ENCODE measurements around the gene KLHL24.
"Not testable (repeated sequence)": the region's sequence is repeated elsewhere in the genome, so short reads cannot be mapped to it uniquely, and the experiment has no call there.

KLHL24 gene

DNA sequence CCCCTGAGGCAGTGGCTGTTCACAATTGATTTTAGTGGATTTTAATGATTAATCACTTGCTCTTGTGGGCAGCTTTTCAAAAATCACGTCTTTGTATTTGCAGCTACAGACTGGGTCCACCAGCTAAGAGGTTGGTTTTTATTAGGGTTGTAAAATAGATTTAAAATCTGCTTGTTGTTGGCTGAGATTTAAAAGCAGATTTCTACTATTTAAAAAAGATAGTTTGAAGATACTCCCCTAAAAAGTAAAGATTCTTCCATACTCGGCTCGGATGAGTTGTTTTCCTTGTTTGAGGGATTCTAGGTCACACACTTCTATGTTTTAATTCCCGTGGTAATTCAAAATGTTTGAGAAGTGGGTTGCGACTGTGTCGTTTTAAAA lies 1.7 kb downstream of the KLHL24 start:
- no peaks in the 10 kb centered on the region for H3K36me3 ChIP-seq (ENCODE audit: control insufficient read depth in 2 of 2, insufficient read depth in 1 of 2, low read length in 2 of 2)
- H3K4me1 ChIP-seq (ENCODE audit: control insufficient read depth, insufficient read depth, low read length): peaks cover 5% of the 10 kb centered on the region; the same call in 1 of the 2 replicates
- H3K9me3 ChIP-seq (ENCODE audit: control insufficient read depth, insufficient read depth, low read depth, low read length): no peaks in the 10 kb centered on the region
- peak overlapping the region; percentile 82 for H3K27ac ChIP-seq (ENCODE audit: extremely low read depth, low read depth, low read length)
- no peak for TF ChIP-seq ZNF501 (tag by site-specific recombination; IDR thresholded peaks at IDR 0.05)
- TF ChIP-seq ZNF626 (tag by site-specific recombination; IDR thresholded peaks at IDR 0.05): no peak
- TF ChIP-seq ZBTB17 (tag by site-specific recombination; IDR thresholded peaks at IDR 0.05): 0 out of 2 replicates have a peak, but pooled peaks have one; percentile 3
- TF ChIP-seq ZNF530 (tag by site-specific recombination; IDR thresholded peaks at IDR 0.05; ENCODE audit: low read depth): no peak
- no peak for TF ChIP-seq SP3 (tag by site-specific recombination; IDR thresholded peaks at IDR 0.05)
- TF ChIP-seq ZNF776 (tag by site-specific recombination; IDR thresholded peaks at IDR 0.05; ENCODE audit: borderline replicate concordance): no peak
- TF ChIP-seq, protein P1, sequence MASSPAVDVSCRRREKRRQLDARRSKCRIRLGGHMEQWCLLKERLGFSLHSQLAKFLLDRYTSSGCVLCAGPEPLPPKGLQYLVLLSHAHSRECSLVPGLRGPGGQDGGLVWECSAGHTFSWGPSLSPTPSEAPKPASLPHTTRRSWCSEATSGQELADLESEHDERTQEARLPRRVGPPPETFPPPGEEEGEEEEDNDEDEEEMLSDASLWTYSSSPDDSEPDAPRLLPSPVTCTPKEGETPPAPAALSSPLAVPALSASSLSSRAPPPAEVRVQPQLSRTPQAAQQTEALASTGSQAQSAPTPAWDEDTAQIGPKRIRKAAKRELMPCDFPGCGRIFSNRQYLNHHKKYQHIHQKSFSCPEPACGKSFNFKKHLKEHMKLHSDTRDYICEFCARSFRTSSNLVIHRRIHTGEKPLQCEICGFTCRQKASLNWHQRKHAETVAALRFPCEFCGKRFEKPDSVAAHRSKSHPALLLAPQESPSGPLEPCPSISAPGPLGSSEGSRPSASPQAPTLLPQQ (tag by site-specific recombination; IDR thresholded peaks at IDR 0.05): peak; percentile 42; the same call in 1 of the 2 replicates
- no peak for TF ChIP-seq ZNF433 (tag by site-specific recombination; IDR thresholded peaks at IDR 0.05; ENCODE audit: low read depth)
- TF ChIP-seq ZNF354C (tag by site-specific recombination; IDR thresholded peaks at IDR 0.05; ENCODE audit: borderline replicate concordance, low read depth): no peak
- no peak for TF ChIP-seq ZNF394 (tag by site-specific recombination; IDR thresholded peaks at IDR 0.05; ENCODE audit: borderline replicate concordance)
- no peak for TF ChIP-seq ZNF416 (tag by site-specific recombination; IDR thresholded peaks at IDR 0.05)
- TF ChIP-seq, protein P2, sequence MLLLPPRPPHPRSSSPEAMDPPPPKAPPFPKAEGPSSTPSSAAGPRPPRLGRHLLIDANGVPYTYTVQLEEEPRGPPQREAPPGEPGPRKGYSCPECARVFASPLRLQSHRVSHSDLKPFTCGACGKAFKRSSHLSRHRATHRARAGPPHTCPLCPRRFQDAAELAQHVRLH (tag by site-specific recombination; IDR thresholded peaks at IDR 0.05): no peak
- no peak for TF ChIP-seq ZNF16 (tag by site-specific recombination; IDR thresholded peaks at IDR 0.05; ENCODE audit: low read depth)
- TF ChIP-seq, protein P3, sequence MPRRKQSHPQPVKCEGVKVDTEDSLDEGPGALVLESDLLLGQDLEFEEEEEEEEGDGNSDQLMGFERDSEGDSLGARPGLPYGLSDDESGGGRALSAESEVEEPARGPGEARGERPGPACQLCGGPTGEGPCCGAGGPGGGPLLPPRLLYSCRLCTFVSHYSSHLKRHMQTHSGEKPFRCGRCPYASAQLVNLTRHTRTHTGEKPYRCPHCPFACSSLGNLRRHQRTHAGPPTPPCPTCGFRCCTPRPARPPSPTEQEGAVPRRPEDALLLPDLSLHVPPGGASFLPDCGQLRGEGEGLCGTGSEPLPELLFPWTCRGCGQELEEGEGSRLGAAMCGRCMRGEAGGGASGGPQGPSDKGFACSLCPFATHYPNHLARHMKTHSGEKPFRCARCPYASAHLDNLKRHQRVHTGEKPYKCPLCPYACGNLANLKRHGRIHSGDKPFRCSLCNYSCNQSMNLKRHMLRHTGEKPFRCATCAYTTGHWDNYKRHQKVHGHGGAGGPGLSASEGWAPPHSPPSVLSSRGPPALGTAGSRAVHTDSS (tag by site-specific recombination; IDR thresholded peaks at IDR 0.05): no peak
- no peak for TF ChIP-seq YY1 (tag by site-specific recombination; IDR thresholded peaks at IDR 0.05)
- H3K4me3 ChIP-seq (ENCODE audit: low read depth, low read length): peak overlapping the region; percentile 90
- ChIA-PET CTCF (interaction anchor here (0.7 to 1.4 kb wide), 2 partner anchors 130 to 1627 kb away, joined by 3 to 4 read pairs; no protein-coding TSS in a partner anchor), POLR2A (interaction anchor here (1.0 to 1.9 kb wide), 3 partner anchors 33 to 61 kb away, joined by 3 to 5 read pairs (median 3); partner anchors contain the start of gene YEATS2)

DNA sequence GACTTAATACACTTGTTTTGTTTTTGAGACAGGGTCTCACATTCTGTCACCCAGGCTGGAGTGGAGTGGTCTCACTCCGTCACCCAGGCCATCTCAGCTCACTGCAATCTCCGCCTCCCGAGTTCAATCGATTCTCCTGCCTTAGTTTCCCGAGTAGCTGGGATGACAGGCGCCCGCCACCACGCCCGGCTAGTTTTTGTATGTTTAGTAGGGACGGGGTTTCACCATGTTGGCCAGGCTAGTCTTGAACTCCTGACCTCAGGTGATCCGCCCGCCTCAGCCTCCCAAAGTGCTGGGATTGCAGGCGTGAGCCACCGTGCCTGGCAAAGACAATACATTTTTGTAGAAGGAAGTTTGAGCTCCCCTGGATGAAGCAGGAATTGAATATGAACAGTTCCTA lies 2.2 kb downstream of the KLHL24 start:
- H3K9me3 ChIP-seq (ENCODE audit: control insufficient read depth, insufficient read depth, low read depth, low read length); H3K4me3 ChIP-seq (ENCODE audit: low read depth, low read length); H3K27ac ChIP-seq (ENCODE audit: extremely low read depth, low read depth, low read length); H3K4me1 ChIP-seq (ENCODE audit: control insufficient read depth, insufficient read depth, low read length); H3K36me3 ChIP-seq (ENCODE audit: control insufficient read depth in 2 of 2, insufficient read depth in 1 of 2, low read length in 2 of 2): not testable (repeated sequence)
- ChIA-PET CTCF (interaction anchor here (0.6 to 1.4 kb wide), 3 partner anchors 130 to 1627 kb away, joined by 3 to 4 read pairs (median 4); no protein-coding TSS in a partner anchor), POLR2A (interaction anchor here (1.6 to 1.9 kb wide), 2 partner anchors 33 to 60 kb away, joined by 3 to 5 read pairs; partner anchors contain the start of gene YEATS2)

DNA sequence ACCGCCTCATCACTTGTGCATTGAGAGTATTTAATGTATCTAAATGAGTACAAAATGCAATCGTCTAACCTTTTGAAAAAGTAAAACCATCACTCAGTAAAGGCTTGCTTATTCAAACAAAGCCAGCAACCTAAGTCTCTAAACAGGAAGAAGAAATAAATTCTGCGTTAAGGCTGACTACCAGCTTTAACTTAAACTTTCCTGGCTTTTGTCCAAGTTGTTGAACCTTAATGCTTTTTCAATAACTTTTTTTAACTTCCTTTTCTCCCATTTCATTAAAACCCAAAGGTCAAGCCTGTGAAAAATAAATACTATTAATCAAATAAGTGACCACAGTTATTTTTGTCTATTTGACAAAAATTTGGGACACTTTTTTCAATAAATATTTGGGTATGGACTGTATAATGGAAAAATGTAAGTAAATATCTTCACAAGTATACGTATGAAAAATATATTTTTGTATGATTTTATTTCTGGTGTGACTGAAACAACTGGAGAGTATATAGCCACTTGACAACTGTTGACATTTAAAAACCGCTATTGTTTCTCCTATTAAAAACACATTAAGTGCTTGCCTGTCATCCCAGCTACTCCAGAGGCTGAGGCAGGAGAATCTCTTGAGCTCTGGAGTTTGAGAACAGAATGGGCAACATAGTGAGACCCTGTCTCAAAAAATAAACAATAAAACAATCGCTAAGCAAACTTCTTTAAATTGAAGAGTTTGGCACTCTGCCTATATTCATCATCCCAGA lies 2.9 kb downstream of the KLHL24 start:
- Histone ChIP-seq H3K9me3 (ENCODE audit: control insufficient read depth, insufficient read depth, low read depth, low read length) (no peaks in the 10 kb centered on the region), H3K27ac (ENCODE audit: extremely low read depth, low read depth, low read length) (no peak overlapping the region), H3K4me3 (ENCODE audit: low read depth, low read length) (no peak overlapping the region), H3K4me1 (ENCODE audit: control insufficient read depth, insufficient read depth, low read length) (peaks cover 5% of the 10 kb centered on the region; the same call in 1 of the 2 replicates), H3K36me3 (ENCODE audit: control insufficient read depth in 2 of 2, insufficient read depth in 1 of 2, low read length in 2 of 2) (no peaks in the 10 kb centered on the region)
- CTCF ChIA-PET: interaction anchor here (0.6 kb wide), 2 partner anchors 49 to 1037 kb away, joined by 3 to 4 read pairs; no protein-coding TSS in a partner anchor
- POLR2A ChIA-PET: no interaction called here
- TF ChIP-seq ZNF600 (tag by site-specific recombination; IDR thresholded peaks at IDR 0.05) (no peak), ZNF670 (tag by site-specific recombination; IDR thresholded peaks at IDR 0.05; ENCODE audit: low read depth) (no peak), SCRT2 (tag by site-specific recombination; IDR thresholded peaks at IDR 0.05) (0 out of 2 replicates have a peak, but pooled peaks have one; percentile 20), ZXDB (tag by site-specific recombination; IDR thresholded peaks at IDR 0.05) (no peak), GLI2 (tag by site-specific recombination; IDR thresholded peaks at IDR 0.05; ENCODE audit: borderline replicate concordance, low read depth) (no peak), KLF16 (tag by site-specific recombination; IDR thresholded peaks at IDR 0.05) (no peak)
- TF ChIP-seq, protein P4, sequence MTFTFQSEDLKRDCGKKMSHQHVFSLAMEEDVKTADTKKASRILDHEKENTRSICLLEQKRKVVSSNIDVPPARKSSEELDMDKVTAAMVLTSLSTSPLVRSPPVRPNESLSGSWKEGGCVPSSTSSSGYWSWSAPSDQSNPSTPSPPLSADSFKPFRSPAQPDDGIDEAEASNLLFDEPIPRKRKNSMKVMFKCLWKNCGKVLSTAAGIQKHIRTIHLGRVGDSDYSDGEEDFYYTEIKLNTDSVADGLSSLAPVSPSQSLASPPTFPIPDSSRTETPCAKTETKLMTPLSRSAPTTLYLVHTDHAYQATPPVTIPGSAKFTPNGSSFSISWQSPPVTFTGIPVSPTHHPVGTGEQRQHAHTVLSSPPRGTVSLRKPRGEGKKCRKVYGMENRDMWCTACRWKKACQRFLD (tag by site-specific recombination; IDR thresholded peaks at IDR 0.05): no peak
- TF ChIP-seq, protein P5, sequence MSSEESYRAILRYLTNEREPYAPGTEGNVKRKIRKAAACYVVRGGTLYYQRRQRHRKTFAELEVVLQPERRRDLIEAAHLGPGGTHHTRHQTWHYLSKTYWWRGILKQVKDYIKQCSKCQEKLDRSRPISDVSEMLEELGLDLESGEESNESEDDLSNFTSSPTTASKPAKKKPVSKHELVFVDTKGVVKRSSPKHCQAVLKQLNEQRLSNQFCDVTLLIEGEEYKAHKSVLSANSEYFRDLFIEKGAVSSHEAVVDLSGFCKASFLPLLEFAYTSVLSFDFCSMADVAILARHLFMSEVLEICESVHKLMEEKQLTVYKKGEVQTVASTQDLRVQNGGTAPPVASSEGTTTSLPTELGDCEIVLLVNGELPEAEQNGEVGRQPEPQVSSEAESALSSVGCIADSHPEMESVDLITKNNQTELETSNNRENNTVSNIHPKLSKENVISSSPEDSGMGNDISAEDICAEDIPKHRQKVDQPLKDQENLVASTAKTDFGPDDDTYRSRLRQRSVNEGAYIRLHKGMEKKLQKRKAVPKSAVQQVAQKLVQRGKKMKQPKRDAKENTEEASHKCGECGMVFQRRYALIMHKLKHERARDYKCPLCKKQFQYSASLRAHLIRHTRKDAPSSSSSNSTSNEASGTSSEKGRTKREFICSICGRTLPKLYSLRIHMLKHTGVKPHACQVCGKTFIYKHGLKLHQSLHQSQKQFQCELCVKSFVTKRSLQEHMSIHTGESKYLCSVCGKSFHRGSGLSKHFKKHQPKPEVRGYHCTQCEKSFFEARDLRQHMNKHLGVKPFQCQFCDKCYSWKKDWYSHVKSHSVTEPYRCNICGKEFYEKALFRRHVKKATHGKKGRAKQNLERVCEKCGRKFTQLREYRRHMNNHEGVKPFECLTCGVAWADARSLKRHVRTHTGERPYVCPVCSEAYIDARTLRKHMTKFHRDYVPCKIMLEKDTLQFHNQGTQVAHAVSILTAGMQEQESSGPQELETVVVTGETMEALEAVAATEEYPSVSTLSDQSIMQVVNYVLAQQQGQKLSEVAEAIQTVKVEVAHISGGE (tag by site-specific recombination; conservative IDR thresholded peaks at IDR 0.05; ENCODE audit: low read depth): no peak

All from HEK293 (cell line).